Midbrain (tissue), 1 donor: Measurements from ENCODE around the gene KCNN4.
"Not testable (repeated sequence)": the region's sequence is repeated elsewhere in the genome, so short reads cannot be mapped to it uniquely, and the experiment has no call there.

Experiments
- DNase-seq: peaks from one replicate; lab custom pipeline; 2025; lab: John Stamatoyannopoulos, UW

KCNN4 gene

GRCh38 chr19:43780706-43781525 is at the start of gene KCNN4:
TSS of gene KCNN4 (minus strand) at chr19:43780973. CDS start at chr19:43780861, 112 bp downstream.
- no peak for DNase-seq

GRCh38 chr19:43826787-43827754 is 46.3 kb upstream of the KCNN4 start, which contains the start of gene ZNF283:
TSS of gene ZNF283 (plus strand) at chr19:43827321. CDS start at chr19:43833505, 6,184 bp downstream.
- DNase-seq, result peak; percentile 91

GRCh38 chr19:43824572-43824971 is 43.8 kb upstream of the KCNN4 start:
- not testable (repeated sequence) for DNase-seq

GRCh38 chr19:43823856-43824255 is 43.1 kb upstream of the KCNN4 start:
- DNase-seq, result not testable (repeated sequence)

- no peak for DNase-seq
Observed at GRCh38 chr19:43820884-43821215, 40.1 kb upstream of the KCNN4 start.

- peak; percentile 60 for DNase-seq
Observed at GRCh38 chr19:43820098-43820883, 39.5 kb upstream of the KCNN4 start.

- DNase-seq, result no peak
Observed at GRCh38 chr19:43818500-43818899, 37.7 kb upstream of the KCNN4 start.

GRCh38 chr19:43817454-43817853 is 36.7 kb upstream of the KCNN4 start:
- not testable (repeated sequence) for DNase-seq

- DNase-seq, result no peak
Observed at GRCh38 chr19:43814663-43815352, 34.0 kb upstream of the KCNN4 start.

GRCh38 chr19:43812688-43813087 is 31.9 kb upstream of the KCNN4 start:
- no peak for DNase-seq

GRCh38 chr19:43812259-43812658 is 31.5 kb upstream of the KCNN4 start:
- no peak for DNase-seq

- no peak for DNase-seq
Observed at GRCh38 chr19:43811837-43812236, 31.1 kb upstream of the KCNN4 start.

GRCh38 chr19:43809762-43810696 is 29.3 kb upstream of the KCNN4 start:
- peak; percentile 22 for DNase-seq

- no peak for DNase-seq
Observed at GRCh38 chr19:43807651-43808050, 26.9 kb upstream of the KCNN4 start.

- no peak for DNase-seq
Observed at GRCh38 chr19:43806848-43807247, 26.1 kb upstream of the KCNN4 start.

GRCh38 chr19:43806401-43806800 is 25.6 kb upstream of the KCNN4 start:
- DNase-seq, result not testable (repeated sequence)

GRCh38 chr19:43804432-43804831 is 23.7 kb upstream of the KCNN4 start:
- no peak for DNase-seq

- DNase-seq, result no peak
Observed at GRCh38 chr19:43802216-43802951, 21.6 kb upstream of the KCNN4 start, which contains the start of gene LYPD5. TSS of gene LYPD5 (minus strand) at chr19:43802447. CDS start at chr19:43802380, 67 bp downstream.

- DNase-seq, result no peak
Observed at GRCh38 chr19:43799502-43800142, 18.8 kb upstream of the KCNN4 start.
